Pancreas (tissue), 10 donors: Measurements from ENCODE around the gene RPS6KA3. TPM values are rescaled to one million over a fixed set of nuclear protein-coding genes. Genes with fewer than 3 reads are reported as not detected.

Experiments used
- ATAC-seq, 4 donors: fragments of 200-7000 bp; cut with Tn5 transposase; one replicate each; pipeline versions ENCODE4 v1.8.0 to v1.9.1; 2020; ENCODE audit warnings: mild to moderate bottlenecking in 4 of 4, moderate library complexity in 4 of 4
- DNase-seq, 6 donors: peaks; one replicate each; pipeline ENCODE4 v3.0.0-alpha.2; 2020
- FAIRE-seq: peaks from 2 replicates; lab custom pipeline; 2012; peaks lifted over from hg19 to GRCh38; lab: Jason Lieb, UNC
- H3K27ac ChIP-seq, 4 donors: fragments of 200-600 bp; sonication (generic); 1 replicate in 3 of 4; 2 replicates in 1 of 4; pipeline versions ENCODE4 v1.5.0 to v1.8.0; 2020
- H3K27me3 ChIP-seq, 4 donors: fragments of 200-600 bp; one replicate each; pipeline ENCODE4 v1.8.0; 2021
- H3K36me3 ChIP-seq, 3 donors: fragments of 200-600 bp; sonication (generic) in 1 of 3; one replicate each; pipeline versions ENCODE4 v1.5.0 to v1.8.0; 2020 to 2021
- H3K4me1 ChIP-seq, 3 donors: fragments of 200-600 bp; one replicate each; pipeline ENCODE4 v1.8.0; 2021
- H3K4me3 ChIP-seq, 4 donors: fragments of 200-600 bp; sonication (generic) in 2 of 4; one replicate each; pipeline versions ENCODE4 v1.5.0 to v1.8.0; 2020 to 2021
- H3K9me3 ChIP-seq, 4 donors: fragments of 200-600 bp; one replicate each; pipeline ENCODE4 v1.8.0; 2021
- CTCF ChIP-seq, 4 donors: fragments of 200-600 bp; sonication (generic) in 3 of 4; IDR thresholded peaks; one replicate each; pipeline versions ENCODE4 v1.5.0 to v1.8.0; 2021; ENCODE audit warnings: antibody characterized with exemption in 4 of 4
- WGBS, 2 donors: extraction: QIAGEN DNeasy Blood & Tissue Kit; methylation state at CpG; one replicate each; pipeline ENCODE4 v1.1.7; 2013; 5-methylcytosine and 5-hydroxymethylcytosine counted together
- intact Hi-C, 3 donors: fragments of 100-400 bp; cut with DNase I; formaldehyde crosslinking; loops; one replicate each; pipeline versions ENCODE4 v1.11.1 to v1.14.2; 2022
- polyA plus RNA-seq, 2 donors: library from polyadenylated mRNA; stranded (reverse); fragments of 200-250 nt; gene quantifications; one replicate each; pipeline ENCODE4 v1.2.3, GENCODE V29; 2013
- total RNA-seq, 6 donors: library from RNA; stranded (reverse); fragmentation: NEBNext Ultra II Directional in 4 of 6; extraction: Animal tissue kit (Norgen Biotek cat#: 25700) in 4 of 6; gene quantifications; one replicate each; pipeline versions ENCODE4 v1.2.1 to v1.2.4, GENCODE V29; 2021 to 2023
- donor health status: healthy with polysubstance abuse.
- donor health status: DM: no; HTN: no; CAD: no; lungs with moderate emphysema.
- donor health status: DM: no; HTN: no; CAD: no.
- donor health status: control.
- donor health status: control.
- donor health status: Bipolar disorder and iron deficiency.
- donor health status: DM: yes; HTN: yes; CAD: no.
- donor health status: DM: no; HTN: no; CAD: no.
- donor health status: DM: no; HTN: no; CAD: no.
- donor health status: DM: yes; HTN: yes; CAD: no.

RPS6KA3 gene
- total and polyA plus RNA-seq, 8 donors = 4.8 to 29.8 (median 15.6) TPM

- FAIRE-seq (no peak), DNase-seq (peak; percentile 43 to 73 (median 63)), ATAC-seq (peak; percentile 51 to 68 (median 62))
- H3K4me3 ChIP-seq = peak overlapping the region; percentile 5 to 59 (median 32)
- TF ChIP-seq CTCF (IDR thresholded peaks at IDR 0.05) = no peak
- WGBS, 2 donors = 18 to 36% methylated on average over 54 of the region's 54 CpGs
- peaks cover 0 to 4% (median 0%) of the 10 kb centered on the region in 4 donors for H3K27me3 ChIP-seq
- intact Hi-C loops = loop anchor here in 1 of 3 donors (10.0 kb wide), 1 partner anchor 177 kb away; no protein-coding TSS in a partner anchor
- peak overlapping the region in 3 of 4 donors; percentile 74 to 84 (median 82) for H3K27ac ChIP-seq
- H3K9me3 ChIP-seq = no peaks in the 10 kb centered on the region
- H3K4me1 ChIP-seq = peaks cover 0 to 7% (median 0%) of the 10 kb centered on the region in 3 donors
- no peaks in the 10 kb centered on the region for H3K36me3 ChIP-seq
Observed at GRCh38 chrX:20267931-20268701, 1.4 kb upstream of the RPS6KA3 start.

- H3K27ac ChIP-seq = peak overlapping the region; percentile 41 to 84 (median 78)
- H3K4me1 ChIP-seq = peaks cover 0 to 7% (median 0%) of the 10 kb centered on the region in 3 donors
- ATAC-seq = no peak
- H3K4me3 ChIP-seq = peak overlapping the region; percentile 21 to 59 (median 36)
- H3K9me3 ChIP-seq = no peaks in the 10 kb centered on the region
- no peaks in the 10 kb centered on the region for H3K36me3 ChIP-seq
- no peak for FAIRE-seq
- no peak for TF ChIP-seq CTCF (IDR thresholded peaks at IDR 0.05)
- 1 to 16% methylated on average over 14 of the region's 14 CpGs for WGBS, 2 donors
- peaks cover 0 to 4% (median 0%) of the 10 kb centered on the region in 4 donors for H3K27me3 ChIP-seq
- intact Hi-C loops = loop anchor here in 1 of 3 donors (10.0 kb wide), 1 partner anchor 177 kb away; no protein-coding TSS in a partner anchor
- peak in 1 of 6 donors; percentile 54 for DNase-seq
Observed at GRCh38 chrX:20267607-20267930, 860 bp upstream of the RPS6KA3 start.

GRCh38 chrX:20265726-20266681 is 705 bp downstream of the RPS6KA3 start:
- H3K27me3 ChIP-seq = peaks cover 0 to 4% (median 0%) of the 10 kb centered on the region in 4 donors
- peak overlapping the region; percentile 29 to 59 (median 40) for H3K4me3 ChIP-seq
- no peak for TF ChIP-seq CTCF (IDR thresholded peaks at IDR 0.05)
- ATAC-seq = peak; percentile 2 to 7 (median 4)
- H3K27ac ChIP-seq = peak overlapping the region in 3 of 4 donors; percentile 46 to 82 (median 75)
- intact Hi-C loops = loop anchor here in 1 of 3 donors (10.0 kb wide), 1 partner anchor 179 kb away; no protein-coding TSS in a partner anchor
- WGBS, 2 donors = 0 to 20% methylated on average over 46 to 74 of the region's 75 CpGs
- peaks cover 0 to 12% (median 7%) of the 10 kb centered on the region in 3 donors for H3K4me1 ChIP-seq
- H3K36me3 ChIP-seq = no peaks in the 10 kb centered on the region
- FAIRE-seq = no peak
- DNase-seq = peak; percentile 21 to 72 (median 37)
- H3K9me3 ChIP-seq = no peaks in the 10 kb centered on the region

GRCh38 chrX:20265221-20265725 is 1.4 kb downstream of the RPS6KA3 start:
- ATAC-seq = peak in 3 of 4 donors; percentile 31 to 54 (median 32)
- Histone ChIP-seq H3K36me3 (no peaks in the 10 kb centered on the region), H3K27ac (peak overlapping the region in 2 of 4 donors; percentile 75 to 82), H3K9me3 (no peaks in the 10 kb centered on the region), H3K4me3 (peak overlapping the region; percentile 29 to 59 (median 40)), H3K4me1 (peaks cover 0 to 18% (median 8%) of the 10 kb centered on the region in 3 donors), H3K27me3 (peaks cover 0 to 4% (median 0%) of the 10 kb centered on the region in 4 donors)
- peak; percentile 32 to 69 (median 44) for DNase-seq
- intact Hi-C loops = loop anchor here in 1 of 3 donors (10.0 kb wide), 1 partner anchor 180 kb away; no protein-coding TSS in a partner anchor
- WGBS, 2 donors = 0 to 23% methylated on average over 26 of the region's 26 CpGs
- FAIRE-seq = no peak
- TF ChIP-seq CTCF (IDR thresholded peaks at IDR 0.05) = no peak
